NCI-H345 treated with DMSO at 0.1 percent for 48 hours (cell line): ENCODE results near the gene CSNK1G3.
"Not testable (repeated sequence)": the region's sequence is repeated elsewhere in the genome, so short reads cannot be mapped to it uniquely, and the experiment has no call there.

ENCODE experiments used
- DNase-seq: peaks from one replicate; lab custom pipeline; 2025; ENCODE audit not compliant: unreplicated experiment; lab: John Stamatoyannopoulos, UW

Gene CSNK1G3

GRCh38 chr5:123636006-123636405 is 124.0 kb downstream of the CSNK1G3 start:
- DNase-seq, result no peak

- DNase-seq, result not testable (repeated sequence)
Measured at GRCh38 chr5:123637028-123637427, 125.1 kb downstream of the CSNK1G3 start.

- no peak for DNase-seq
Measured at GRCh38 chr5:123639244-123639643, 127.3 kb downstream of the CSNK1G3 start.

GRCh38 chr5:123645024-123645603 is 133.1 kb downstream of the CSNK1G3 start:
- DNase-seq, result no peak

GRCh38 chr5:123647066-123647465 is 135.1 kb downstream of the CSNK1G3 start:
- DNase-seq, result no peak

- DNase-seq, result no peak
Measured at GRCh38 chr5:123651234-123651633, 139.3 kb downstream of the CSNK1G3 start.

- no peak for DNase-seq
Measured at GRCh38 chr5:123659011-123659410, 147.0 kb downstream of the CSNK1G3 start.

- no peak for DNase-seq
Measured at GRCh38 chr5:123659495-123659894, 147.5 kb downstream of the CSNK1G3 start.

GRCh38 chr5:123664961-123665360 is 153.0 kb downstream of the CSNK1G3 start:
- DNase-seq, result no peak

GRCh38 chr5:123665822-123666371 is 153.9 kb downstream of the CSNK1G3 start:
- DNase-seq, result no peak
